ENCODE results near the gene ARGLU1.
A peak's percentile ranks its signal among the peaks of the same experiment; 100 is the strongest.

Gene ARGLU1, protein sequence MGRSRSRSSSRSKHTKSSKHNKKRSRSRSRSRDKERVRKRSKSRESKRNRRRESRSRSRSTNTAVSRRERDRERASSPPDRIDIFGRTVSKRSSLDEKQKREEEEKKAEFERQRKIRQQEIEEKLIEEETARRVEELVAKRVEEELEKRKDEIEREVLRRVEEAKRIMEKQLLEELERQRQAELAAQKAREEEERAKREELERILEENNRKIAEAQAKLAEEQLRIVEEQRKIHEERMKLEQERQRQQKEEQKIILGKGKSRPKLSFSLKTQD
- long read RNA-seq, full-length matches to known transcripts, result 401 of 554 reads
- long read RNA-seq, partial matches to known transcripts, result 139 of 554 reads
- long read RNA-seq, other reads (novel, unspliced or antisense), result 14 of 554 reads

DNA sequence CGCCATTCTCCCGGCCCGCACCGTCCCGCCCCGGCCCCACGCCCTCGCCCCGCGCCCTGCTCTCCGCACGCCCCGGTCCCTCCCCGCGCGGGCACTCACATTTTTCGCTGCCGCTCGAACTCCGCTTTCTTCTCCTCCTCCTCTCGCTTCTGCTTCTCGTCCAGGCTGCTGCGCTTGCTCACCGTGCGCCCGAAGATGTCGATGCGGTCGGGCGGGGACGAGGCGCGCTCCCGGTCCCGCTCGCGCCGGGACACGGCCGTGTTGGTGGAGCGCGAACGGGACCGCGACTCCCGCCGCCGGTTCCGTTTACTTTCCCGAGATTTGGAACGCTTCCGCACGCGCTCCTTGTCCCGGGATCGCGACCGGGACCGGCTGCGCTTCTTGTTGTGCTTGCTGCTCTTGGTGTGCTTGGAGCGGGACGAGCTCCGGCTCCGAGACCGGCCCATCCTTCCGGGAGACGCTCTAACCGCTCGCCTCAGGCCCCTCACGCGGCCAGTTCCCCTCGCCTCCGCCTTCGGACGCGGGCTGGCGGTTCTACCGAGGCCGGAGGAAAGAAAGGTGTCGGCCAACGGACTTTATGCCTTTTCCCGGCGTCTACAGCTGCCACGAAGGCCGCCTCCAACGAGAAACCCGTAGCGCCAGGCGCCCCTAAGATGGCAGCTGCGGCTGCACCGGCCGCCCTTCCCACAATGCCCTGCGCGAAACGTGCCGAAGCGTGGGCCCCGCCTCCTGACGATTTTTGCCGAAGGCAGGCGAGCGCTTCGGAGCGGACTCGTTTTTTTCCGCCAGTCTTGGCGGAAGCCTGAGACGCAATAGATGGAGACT is at the start of gene ARGLU1:
Gene ARGLU1, minus strand, starts transcription at position 664 of the 825 bp plus-strand sequence. Its CDS starts 218 bp downstream, at position 446.
- peak; percentile 82 to 95 for DNase-seq (ENCODE audit: low read depth in 1 of 2, low spot score in 1 of 2)
- Histone ChIP-seq H3K27ac (replicated peaks) (peak within 1 kb of the TSS; percentile 98), H3K4me3 (replicated peaks; ENCODE audit: insufficient read depth, low read length) (peak within 1 kb of the TSS; percentile 74), H3K27me3 (ENCODE audit: insufficient read depth, poor library complexity, severe bottlenecking) (no peaks in the 10 kb centered on the region)
- TF ChIP-seq, protein P1, sequence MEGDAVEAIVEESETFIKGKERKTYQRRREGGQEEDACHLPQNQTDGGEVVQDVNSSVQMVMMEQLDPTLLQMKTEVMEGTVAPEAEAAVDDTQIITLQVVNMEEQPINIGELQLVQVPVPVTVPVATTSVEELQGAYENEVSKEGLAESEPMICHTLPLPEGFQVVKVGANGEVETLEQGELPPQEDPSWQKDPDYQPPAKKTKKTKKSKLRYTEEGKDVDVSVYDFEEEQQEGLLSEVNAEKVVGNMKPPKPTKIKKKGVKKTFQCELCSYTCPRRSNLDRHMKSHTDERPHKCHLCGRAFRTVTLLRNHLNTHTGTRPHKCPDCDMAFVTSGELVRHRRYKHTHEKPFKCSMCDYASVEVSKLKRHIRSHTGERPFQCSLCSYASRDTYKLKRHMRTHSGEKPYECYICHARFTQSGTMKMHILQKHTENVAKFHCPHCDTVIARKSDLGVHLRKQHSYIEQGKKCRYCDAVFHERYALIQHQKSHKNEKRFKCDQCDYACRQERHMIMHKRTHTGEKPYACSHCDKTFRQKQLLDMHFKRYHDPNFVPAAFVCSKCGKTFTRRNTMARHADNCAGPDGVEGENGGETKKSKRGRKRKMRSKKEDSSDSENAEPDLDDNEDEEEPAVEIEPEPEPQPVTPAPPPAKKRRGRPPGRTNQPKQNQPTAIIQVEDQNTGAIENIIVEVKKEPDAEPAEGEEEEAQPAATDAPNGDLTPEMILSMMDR (IDR thresholded peaks at IDR 0.05; ENCODE audit: insufficient read depth, low read length), result no peak
- TF ChIP-seq SPI1 (IDR thresholded peaks at IDR 0.05; ENCODE audit: borderline replicate concordance, low read depth), result no peak
- TF ChIP-seq, protein P2, sequence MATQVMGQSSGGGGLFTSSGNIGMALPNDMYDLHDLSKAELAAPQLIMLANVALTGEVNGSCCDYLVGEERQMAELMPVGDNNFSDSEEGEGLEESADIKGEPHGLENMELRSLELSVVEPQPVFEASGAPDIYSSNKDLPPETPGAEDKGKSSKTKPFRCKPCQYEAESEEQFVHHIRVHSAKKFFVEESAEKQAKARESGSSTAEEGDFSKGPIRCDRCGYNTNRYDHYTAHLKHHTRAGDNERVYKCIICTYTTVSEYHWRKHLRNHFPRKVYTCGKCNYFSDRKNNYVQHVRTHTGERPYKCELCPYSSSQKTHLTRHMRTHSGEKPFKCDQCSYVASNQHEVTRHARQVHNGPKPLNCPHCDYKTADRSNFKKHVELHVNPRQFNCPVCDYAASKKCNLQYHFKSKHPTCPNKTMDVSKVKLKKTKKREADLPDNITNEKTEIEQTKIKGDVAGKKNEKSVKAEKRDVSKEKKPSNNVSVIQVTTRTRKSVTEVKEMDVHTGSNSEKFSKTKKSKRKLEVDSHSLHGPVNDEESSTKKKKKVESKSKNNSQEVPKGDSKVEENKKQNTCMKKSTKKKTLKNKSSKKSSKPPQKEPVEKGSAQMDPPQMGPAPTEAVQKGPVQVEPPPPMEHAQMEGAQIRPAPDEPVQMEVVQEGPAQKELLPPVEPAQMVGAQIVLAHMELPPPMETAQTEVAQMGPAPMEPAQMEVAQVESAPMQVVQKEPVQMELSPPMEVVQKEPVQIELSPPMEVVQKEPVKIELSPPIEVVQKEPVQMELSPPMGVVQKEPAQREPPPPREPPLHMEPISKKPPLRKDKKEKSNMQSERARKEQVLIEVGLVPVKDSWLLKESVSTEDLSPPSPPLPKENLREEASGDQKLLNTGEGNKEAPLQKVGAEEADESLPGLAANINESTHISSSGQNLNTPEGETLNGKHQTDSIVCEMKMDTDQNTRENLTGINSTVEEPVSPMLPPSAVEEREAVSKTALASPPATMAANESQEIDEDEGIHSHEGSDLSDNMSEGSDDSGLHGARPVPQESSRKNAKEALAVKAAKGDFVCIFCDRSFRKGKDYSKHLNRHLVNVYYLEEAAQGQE (IDR thresholded peaks at IDR 0.05; ENCODE audit: insufficient replicate concordance, low read depth), result peak; percentile 49
- no peak for TF ChIP-seq GABPA (IDR thresholded peaks at IDR 0.05; ENCODE audit: low read depth)
- peak; percentile 96 for TF ChIP-seq POLR2AphosphoS5 (IDR thresholded peaks at IDR 0.05; ENCODE audit: low read depth)

DNA sequence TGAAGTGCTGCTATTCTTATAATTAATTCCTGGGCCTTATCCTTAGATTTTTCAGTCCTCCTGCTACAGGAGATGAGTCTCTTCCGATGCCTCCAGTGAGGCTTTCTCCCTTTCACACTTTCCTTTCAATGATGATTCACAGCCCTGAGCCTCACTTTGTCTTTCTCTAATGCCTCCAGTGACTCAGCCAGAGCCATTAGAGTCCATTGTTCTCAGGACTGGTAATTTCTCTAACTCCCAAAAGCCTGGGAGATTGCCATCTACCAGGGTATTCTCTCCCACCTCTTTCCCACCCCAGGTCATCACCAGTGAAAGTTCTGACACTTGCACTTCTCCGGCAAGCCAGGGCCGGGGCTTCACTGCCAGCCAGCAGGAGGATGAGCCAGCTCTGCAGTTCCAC is 49.6 kb upstream of the ARGLU1 start:
- H3K27me3 ChIP-seq (ENCODE audit: insufficient read depth, poor library complexity, severe bottlenecking), result peaks cover 20% of the 10 kb centered on the region
- DNase-seq (ENCODE audit: low read depth in 1 of 2, low spot score in 1 of 2), result no peak
- H3K4me3 ChIP-seq (replicated peaks; ENCODE audit: insufficient read depth, low read length), result no peak overlapping the region
- TF ChIP-seq POLR2AphosphoS5 (IDR thresholded peaks at IDR 0.05; ENCODE audit: low read depth) (no peak), GABPA (IDR thresholded peaks at IDR 0.05; ENCODE audit: low read depth) (no peak), SPI1 (IDR thresholded peaks at IDR 0.05; ENCODE audit: borderline replicate concordance, low read depth) (no peak)
- TF ChIP-seq, protein P1 (IDR thresholded peaks at IDR 0.05; ENCODE audit: insufficient read depth, low read length), result no peak
- TF ChIP-seq, protein P2 (IDR thresholded peaks at IDR 0.05; ENCODE audit: insufficient replicate concordance, low read depth), result no peak
- H3K27ac ChIP-seq (replicated peaks), result no peak overlapping the region

DNA sequence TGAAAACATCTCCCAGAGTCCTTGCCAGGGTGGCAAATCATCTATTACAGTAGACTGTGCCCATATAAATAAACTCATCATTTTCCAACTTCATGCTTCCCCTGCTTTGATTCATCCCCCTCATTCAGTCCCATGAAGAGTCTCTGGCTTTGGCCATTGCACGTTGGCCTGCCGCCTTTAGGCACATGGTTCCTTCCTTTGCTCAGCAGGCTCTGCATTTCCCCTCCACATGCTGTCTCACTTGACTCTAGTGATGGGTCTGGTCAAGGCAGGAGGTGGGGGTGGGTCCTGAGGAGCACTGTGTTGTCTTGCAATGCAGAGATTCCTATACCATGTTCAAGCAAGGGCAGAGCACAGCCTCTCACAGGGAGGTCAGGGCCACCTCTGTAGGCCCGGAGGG is 48.8 kb upstream of the ARGLU1 start:
- no peak for TF ChIP-seq SPI1 (IDR thresholded peaks at IDR 0.05; ENCODE audit: borderline replicate concordance, low read depth)
- H3K27me3 ChIP-seq (ENCODE audit: insufficient read depth, poor library complexity, severe bottlenecking), result peaks cover 12% of the 10 kb centered on the region
- DNase-seq (ENCODE audit: low read depth in 1 of 2, low spot score in 1 of 2), result no peak
- H3K4me3 ChIP-seq (replicated peaks; ENCODE audit: insufficient read depth, low read length), result no peak overlapping the region
- no peak overlapping the region for H3K27ac ChIP-seq (replicated peaks)

DNA sequence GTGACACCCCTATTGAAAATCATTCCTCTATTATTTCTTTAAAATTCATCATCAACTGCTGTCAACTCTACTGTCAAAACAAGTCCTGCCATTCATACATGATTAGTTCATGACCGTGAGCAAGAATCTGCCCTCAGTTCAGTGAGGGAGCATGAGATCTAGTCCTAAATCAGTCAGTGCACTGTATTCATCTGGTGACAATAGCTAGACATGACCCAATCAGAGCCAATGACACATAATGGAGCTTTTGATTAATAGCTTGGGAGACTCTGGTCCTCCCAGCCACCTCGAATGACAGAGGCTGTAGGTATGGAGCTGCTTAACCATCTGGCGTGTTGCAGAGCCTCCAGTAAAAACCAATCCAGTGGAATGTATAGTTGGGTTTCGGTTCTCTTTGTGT is 46.9 kb upstream of the ARGLU1 start:
- H3K27me3 ChIP-seq (ENCODE audit: insufficient read depth, poor library complexity, severe bottlenecking), result no peaks in the 10 kb centered on the region
- H3K4me3 ChIP-seq (replicated peaks; ENCODE audit: insufficient read depth, low read length), result no peak overlapping the region
- no peak overlapping the region for H3K27ac ChIP-seq (replicated peaks)
- DNase-seq (ENCODE audit: low read depth in 1 of 2, low spot score in 1 of 2), result no peak
- TF ChIP-seq, protein P1 (IDR thresholded peaks at IDR 0.05; ENCODE audit: insufficient read depth, low read length), result no peak

Data from HL-60 (cell line).